Right lung (tissue), 5 donors: ENCODE measurements around the gene FAM234B. TPM values are rescaled to one million over a fixed set of nuclear protein-coding genes. Genes with fewer than 3 reads are reported as not detected.

Source experiments
- DNase-seq, 2 donors: peaks; one replicate each; pipeline ENCODE4 v3.0.0-alpha.2; 2013
- polyA plus RNA-seq, 5 donors: library from polyadenylated mRNA; unstranded; fragments of 120-200 nt; gene quantifications; one replicate each; pipeline versions ENCODE4 v1.2.1 to v1.2.3, GENCODE V29; 2013; ENCODE audit warnings: inconsistent platforms in 1 of 5, low replicate concordance in 1 of 5; ENCODE audit not compliant: insufficient read length in 5 of 5, insufficient read depth in 1 of 5

The FAM234B gene
- polyA plus RNA-seq, 5 donors, result 7.6 to 9.6 (median 8.7) TPM

DNA sequence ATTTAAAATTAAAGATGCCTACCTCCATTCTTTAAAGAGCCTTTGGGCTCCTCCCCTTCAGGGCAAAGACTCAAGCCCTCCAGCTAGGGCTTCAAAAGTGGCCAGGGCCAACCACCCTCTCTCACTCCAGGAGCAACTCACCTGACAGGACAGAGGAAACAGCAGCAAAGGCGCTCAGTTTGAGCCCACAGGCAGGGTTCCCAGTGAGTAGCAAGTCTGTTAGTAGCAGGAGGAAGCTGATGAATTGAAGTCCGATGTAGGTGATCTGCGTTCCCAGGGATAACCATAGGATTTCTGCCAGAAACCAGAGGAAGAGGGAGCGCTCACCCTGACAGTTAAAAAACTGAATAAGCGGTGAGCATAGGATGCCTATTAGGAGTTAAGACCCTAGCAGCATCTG, 43.6 kb downstream of the FAM234B start:
- no peak for DNase-seq

DNA sequence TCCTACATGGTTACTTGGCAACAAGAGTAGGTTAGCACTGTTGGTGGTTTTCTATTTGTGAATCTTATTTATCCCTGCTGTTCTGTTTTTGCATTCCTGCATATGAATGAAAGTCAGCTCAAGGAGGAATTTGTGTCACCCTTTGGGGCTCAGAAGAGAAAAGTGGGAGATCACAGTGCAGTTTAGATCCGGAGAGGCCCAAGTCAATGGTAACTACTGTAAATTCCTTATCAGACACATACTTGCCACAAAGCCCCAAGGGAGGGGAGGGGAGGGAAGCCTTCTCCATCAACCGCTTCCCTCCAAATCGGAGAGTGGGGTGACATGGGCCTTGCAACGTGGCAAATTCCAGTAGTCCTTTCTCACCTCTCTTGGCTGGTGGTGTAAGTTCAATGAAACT, 44.3 kb downstream of the FAM234B start:
- no peak for DNase-seq

DNA sequence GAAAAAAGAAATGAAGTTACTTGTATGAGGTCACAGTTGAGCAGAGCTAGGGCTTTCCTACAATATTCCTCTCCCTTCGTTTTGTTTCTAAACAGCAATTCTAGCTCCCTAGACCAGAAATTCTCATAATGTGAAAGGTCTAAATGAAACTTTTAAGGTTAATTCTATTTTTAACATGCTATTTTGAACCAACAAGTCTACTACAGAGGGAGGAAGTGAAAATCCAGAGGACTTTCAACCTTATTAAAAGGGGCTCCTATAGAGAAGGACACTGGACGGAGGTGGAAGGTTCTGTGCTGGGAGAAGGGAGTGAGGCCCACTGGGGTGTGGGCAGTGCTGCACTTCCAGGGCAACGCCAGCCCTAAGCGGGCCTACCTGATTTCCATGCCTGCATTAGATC, 45.9 kb downstream of the FAM234B start:
- DNase-seq, result no peak

DNA sequence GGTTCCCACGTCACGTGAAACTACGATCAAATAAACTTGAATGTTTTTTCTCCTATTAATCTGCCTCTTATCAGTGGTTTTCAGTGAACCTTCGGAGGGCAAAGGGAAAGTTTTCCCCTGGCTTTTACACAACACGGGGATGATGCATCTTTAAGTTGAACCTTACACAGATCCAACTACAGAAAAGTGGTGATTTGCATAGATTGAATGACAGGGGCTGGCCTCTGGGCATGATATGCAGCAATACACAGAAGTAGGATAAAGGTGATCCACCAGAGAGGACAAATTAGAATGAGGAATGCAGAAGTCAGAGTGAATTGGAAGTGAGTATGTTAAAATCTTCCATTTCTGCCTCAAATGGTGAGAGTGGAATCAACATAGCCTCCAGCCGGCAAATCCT, 47.7 kb downstream of the FAM234B start:
- DNase-seq, result no peak

DNA sequence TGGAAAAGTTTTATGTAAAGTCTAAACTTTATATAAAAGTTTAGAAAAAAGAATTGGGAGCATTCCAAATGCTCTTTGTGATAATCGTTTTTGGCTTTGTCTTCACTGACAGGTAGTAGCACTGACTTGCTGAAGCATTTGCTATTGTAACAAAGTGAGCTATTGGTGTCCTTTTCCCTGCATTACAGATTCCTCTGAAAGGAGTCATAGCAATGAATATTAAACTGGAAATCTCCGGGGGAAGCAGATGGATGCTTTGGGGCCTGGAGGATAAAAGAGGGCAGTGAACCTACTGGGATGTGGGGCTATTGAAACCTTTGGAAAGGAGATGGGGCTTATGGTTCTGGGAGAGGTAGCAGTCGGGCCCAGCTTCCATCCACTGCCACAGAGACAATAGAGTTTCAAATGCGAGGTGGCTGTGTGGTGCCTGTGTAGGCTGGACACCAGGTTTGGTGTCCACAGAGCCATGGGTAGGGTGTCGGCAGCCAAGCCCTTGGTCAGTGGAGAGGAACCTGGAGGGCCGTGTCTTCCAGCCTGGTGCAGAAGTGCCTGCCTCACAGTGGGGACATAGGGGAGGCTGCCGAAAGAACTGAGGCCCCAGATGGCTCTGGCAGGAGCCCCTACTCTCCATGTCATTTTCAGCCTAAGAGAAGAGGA, 49.1 kb downstream of the FAM234B start:
- DNase-seq, result no peak

DNA sequence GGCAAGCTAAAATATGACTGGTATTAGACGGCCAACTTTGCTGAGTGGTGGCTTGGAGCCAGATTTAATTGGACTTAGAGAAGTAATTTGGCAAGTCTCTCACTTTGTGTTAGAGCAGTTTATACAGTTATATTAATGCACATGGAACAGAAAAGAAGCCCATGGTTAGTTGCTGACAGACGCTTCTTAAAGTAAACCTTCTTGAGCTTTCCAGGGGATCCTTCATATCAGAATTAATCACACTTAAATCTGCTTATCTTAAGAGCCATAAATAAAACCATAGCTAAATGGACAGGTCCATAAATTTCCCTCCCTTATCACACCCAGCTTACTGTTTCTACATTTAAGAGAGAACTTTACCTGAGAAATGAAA, 49.7 kb downstream of the FAM234B start:
- DNase-seq, result no peak

DNA sequence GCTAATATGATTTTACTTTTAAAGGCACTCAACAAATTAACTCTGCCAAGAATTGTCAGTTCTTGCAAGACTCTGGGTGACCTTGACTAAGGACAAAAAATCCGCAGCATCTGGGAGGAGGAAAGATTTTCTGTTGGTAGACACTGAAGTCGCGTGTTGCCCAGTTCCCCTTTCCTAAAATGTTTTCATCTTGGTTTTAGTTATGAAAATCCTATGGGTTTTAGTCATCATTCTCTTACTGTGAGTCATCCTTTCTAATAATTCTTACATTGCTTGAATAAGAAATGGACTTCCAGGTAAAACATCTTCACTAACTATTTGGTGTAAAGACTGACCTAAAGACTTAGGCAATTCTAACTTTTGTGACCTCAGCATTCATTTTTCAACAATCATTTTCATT, 50.2 kb downstream of the FAM234B start:
- DNase-seq, result no peak

DNA sequence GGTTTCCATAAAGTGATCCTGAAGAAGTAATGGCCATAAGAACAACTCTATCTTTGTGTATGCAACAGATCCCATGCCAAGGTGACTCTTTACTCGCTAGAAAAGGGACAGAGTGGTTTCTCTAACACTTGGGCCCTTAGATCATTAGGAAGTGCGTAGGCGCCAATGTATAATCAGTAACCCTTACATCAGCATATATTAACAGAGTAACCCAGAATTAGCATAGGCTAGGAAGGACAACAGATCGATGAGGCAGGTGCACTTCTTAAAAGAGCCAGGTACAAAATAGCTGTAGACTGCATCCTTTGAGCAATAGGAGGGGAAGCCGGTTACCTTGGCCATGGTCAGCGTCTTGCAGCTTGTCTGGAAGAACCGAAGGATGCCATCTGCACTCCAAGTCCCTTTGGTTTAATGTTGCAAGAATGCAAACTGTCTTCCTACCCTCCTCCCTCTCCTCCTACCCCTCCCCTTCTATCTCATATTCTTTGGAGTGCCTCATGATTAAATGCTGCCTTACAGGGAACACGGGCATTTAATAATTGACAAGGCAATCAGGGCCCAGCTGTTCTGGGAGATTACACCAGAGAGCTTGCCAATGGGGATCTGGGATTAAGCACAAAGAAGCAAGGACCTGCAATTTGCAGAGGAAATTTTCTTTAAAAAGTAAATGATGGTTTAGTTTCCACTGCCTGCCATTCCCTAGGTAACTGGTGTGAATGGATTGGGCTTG, 51.2 kb downstream of the FAM234B start:
- no peak for DNase-seq

DNA sequence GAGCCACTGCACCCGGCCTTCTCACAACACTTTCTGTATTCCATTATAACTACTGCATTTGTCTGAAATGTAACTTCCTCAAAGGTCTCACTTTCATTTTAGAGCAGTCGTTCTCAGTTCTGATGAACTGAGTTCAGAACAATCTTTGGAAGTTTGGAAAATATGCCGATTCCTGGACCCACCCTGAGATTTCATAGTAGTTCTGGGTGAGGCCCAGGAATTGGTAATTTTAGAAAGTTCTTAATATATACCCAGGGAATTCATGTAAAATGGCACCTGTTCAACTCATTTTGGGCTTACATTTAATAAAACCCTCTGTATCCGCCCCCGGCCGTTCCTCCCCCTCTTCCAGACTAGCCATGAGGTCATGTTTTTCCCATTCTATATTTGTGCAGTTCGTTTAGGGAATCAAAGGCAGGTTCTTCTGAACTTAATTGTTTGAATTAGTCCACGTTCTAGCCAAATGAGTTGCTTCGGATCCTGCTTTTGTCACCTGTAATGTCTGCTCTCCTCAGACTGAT, 53.4 kb downstream of the FAM234B start:
- DNase-seq, result no peak

DNA sequence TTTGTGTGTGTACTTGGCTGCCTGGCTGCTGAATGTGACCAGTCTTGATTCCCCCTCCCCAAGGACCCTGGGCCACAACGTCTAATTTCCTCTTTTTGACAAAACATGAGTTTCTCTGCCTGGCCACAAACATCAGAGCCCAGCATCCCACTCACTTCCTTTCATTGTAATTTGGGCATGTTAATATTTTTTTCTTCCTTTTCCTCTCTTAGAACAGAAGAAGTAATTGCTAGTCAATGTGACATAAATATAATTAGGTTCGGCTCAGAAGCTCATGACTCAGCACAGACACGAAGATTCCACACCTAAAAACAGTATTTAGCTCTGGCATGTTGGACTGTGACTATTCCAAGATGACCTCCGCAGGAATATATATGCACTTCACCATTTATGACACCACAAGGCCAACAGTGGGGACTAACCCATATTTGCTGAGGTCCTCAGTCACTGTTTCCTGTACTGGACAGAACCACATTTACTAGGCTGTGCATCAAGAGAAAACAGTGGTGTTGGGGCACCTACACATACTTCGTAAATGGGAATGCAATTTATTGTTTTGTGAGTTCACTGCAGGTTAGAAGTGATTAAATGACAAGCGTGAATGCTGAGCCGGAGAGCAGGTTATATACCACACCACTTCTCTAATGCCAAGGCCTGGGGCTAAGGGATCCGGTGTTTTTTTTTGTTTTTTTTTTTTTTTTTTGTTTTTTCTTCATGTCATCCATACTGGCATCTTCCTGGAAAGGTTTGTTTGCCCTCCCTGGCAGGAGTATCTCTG, 55.1 kb downstream of the FAM234B start:
- no peak for DNase-seq

DNA sequence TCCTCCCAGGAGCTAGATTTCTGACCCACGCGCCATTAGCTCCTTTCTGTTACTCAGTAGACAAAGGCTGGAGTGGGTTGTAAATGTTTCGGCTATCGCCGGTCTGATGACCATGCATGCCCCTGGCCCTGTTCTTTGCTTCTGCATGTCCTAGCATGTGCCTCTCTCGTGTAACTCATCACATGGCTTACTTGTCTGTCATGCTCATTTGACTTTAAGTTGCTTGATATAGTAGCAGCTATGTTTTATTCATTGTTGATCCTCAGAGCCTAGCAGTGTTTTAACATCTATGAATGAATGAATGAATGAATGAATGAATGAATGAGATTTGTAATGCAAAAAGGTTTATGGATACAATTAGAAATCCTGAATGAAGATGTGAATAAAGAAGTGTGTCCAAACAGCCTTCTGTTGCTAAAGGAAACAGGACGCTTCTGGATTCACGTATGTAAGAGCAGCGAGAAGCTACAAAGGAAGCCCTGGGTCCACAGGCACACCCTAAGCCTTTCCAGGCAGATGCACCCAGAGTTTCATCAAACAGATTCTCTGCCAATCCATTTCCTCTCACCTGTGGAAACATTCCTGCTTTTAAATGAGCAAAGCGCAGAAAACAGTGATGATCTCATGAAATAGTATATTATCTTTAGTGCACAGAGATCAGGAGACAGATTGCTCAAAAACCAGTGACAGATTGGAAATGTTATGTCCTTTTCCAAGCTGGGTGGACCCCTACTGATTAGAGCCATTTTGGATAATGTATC, 55.8 kb downstream of the FAM234B start:
- no peak for DNase-seq

DNA sequence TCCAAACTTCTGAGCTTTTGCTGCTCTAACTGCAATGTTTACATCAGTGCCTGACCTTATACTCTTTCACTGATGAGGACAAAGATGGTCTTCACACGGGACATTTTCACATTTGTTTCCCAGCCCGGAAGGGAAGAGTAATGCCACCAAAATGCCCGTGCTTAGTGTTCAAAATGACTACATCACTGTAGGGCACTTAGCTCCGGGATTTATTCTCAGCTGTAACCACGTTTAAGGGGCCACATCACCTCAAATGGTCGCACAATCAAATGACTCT, 56.4 kb downstream of the FAM234B start:
- no peak for DNase-seq

DNA sequence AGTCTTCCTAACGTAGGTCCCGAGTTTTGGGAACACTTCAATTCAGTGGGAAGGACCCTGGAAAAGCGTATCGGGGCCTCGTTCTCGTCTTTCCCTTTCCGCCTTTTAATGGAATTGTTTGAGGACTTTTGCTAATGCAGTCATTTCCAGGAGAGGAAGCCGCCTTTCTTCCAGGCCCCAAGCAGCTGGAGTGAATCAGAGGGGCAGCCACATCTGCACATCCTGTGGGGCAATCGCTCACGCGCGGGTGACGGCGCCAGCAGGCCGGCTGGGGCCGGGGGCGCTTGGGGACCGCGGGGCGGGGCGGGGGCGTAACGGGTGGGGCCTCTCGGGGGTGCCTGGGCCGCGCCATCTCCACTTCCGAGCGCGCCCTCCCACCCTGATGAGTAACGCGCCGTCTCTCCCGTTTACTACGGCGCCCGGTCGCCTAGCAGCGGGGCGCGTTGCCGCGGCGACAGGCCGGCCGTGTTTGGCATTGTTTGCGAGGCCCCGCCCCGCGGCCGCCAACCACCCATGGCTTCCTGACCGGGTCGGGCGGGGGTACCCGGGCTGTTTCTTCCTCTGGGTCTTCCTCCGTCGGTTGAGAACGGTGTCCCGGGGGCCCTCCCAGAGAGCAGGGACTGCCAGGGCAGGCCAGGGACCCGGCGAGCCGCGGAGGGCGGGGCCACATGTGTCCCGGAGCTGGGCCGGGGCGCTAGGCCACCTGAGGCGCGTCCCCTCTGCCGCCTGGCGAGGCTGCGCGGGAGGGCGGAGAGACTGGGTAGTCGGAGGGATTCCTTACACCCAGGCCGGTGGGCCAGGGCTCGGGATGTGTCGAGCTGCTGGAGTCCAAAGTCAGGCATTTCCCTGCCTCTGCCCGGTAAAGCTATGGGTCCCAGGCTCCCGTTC, 56.9 kb downstream of the FAM234B start:
- peak; percentile 95 to 96 for DNase-seq

DNA sequence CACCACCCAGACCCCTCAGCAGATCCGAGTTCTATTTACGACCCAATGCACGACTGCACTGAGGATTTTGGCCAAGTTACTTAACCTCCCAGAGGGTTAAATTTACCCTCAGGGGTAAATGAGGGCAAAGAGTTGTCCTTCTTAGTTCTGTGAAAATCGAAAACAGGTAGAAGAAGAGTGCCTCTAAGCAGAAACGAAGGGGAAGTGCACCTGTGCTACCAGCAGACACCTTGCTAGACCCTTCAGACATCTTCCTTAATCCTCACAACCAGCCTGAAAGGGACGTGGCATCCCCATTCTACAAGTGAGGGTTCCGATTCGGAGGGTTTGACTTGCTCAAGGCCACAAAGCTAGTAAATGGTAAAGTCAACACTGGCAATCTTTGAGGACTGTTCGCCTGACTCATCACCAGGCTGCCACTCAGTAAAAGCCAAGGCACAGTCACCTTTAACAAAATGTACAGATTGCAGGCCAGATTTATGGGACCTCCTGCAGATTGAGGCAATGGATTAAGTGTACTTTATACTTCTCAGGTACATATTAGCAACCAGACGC, 57.7 kb downstream of the FAM234B start:
- DNase-seq, result no peak

DNA sequence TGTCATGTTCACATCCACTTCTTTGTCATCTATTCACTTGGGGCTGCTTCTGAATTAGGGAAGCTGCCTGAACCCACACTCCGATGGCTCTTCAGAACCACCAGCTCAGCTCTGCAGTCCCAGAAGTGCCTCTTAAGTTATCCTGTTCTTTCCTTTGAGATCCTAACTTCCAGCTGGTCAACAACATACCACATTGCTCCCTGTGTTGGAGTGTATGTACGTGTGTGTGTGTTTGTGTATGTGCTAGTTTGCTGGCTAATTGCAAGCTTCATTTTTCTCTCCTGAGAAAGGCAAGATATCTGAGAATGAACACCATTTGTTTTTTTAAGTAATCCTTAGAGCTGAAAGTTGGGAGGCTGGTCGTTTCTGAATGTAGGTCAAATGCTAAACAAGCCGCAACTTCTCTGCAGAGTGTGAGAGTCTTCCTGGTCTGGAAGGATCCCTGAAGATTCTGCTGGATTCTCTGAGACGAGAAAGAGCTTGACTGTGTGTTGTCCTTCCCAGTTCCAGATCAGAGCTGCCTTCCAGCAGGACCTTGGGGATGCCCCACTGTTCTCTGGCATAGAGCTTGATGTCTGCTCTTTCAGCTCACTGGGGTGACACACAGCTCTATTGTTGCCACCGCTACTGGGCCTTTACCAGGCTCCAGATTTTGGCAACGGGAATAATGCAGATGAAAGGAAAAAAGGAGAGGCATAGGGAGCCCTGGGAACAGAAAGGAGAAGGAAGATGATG, 58.4 kb downstream of the FAM234B start:
- DNase-seq, result no peak

DNA sequence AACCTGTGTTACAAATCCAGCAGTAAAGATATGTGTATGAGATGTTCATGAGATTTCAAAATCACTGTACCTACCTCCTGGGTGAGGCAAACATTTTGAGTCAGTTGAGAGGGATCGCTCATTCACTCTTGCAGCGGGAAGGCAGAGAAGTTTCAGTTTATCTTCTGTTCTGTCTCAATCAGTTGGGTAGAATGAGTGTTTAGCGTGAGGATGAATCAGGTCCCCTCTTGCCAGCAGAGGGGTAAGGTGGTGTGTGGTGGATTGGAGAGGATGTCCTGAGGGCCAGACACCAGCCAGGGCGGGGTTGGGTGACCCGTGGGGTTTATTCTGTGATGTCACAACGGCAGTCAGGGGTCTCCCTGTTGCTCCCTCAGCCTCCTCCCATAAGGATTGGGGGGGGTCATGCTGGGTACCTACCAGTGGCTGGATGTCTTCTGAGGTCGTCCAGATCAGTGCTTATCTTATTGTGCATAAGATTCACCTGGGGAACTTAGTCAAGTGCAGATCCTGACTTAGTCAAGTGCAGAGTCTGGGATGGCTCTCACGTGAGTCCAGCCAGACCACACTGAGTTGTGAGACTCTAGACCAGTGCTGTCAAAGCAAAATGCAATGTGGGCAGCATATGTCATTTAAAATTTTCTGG, 59.3 kb downstream of the FAM234B start, which contains the start of gene GSG1:
TSS of gene GSG1 (minus strand) at position 277 of the 643 bp plus-strand sequence. CDS start at position 122, 155 bp downstream.
- no peak for DNase-seq

DNA sequence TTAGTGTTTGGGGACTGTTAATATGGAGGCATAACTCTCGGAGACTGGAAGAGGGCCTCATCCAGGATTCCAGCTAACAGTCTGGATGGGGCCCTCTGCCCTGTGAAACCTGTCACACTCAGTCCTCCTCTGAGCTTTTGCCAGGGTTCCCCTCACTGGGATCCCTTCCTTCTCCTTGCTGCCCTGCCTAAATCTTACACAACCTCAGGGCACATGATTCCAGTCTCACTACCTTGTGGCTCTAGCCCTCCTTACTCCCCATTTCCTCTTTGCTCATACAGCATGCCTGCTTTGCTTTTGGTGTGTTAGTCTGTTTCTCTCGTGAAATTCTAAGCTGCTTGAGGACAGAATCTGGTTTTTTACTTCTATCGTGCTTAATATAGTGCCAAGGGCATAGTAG, 60.2 kb downstream of the FAM234B start:
- DNase-seq, result no peak

DNA sequence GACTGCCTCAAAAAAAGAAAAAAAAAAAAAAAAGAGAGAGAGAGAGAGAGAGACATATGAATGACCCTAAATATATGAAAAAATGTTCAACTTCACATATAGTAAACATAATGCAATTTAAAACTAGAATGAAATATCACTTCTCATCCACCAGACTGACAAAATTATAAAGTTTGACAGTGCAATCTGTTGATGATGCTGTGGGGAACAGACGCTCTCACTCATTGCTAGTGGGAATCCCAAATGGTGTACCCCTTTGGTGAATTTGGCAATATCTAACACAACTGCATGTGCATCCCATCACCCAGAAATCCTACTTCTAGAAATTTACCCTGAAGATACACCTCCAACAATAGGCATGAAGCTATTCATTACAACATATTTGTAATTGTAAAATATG, 61.6 kb downstream of the FAM234B start:
- DNase-seq, result no peak

DNA sequence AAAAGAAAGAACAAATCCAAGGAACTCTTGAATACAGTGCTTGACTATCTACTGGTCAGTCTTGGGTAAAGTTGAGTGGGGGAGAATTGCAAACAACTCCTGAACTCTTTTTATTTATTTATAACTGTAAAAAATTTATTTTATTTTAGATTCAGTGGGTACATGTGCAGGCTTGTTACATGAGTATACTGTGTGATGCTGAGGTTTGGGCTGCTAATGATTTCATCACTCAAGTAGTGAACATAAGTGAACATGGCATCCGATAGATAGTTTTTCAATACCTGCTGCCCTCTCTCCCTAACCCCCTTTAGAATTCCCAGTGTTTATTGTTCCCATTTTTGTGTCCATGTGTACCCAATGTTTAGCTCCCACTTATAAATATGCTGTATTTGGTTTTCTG, 62.5 kb downstream of the FAM234B start:
- no peak for DNase-seq
